ENCODE measurements around the gene ZNF862. TPM values are rescaled to one million over a fixed set of nuclear protein-coding genes. Genes with fewer than 3 reads are reported as not detected.

The ZNF862 gene
- polyA plus RNA-seq, 3 donors: 1.3 to 18.4 (median 2.7) TPM

DNA sequence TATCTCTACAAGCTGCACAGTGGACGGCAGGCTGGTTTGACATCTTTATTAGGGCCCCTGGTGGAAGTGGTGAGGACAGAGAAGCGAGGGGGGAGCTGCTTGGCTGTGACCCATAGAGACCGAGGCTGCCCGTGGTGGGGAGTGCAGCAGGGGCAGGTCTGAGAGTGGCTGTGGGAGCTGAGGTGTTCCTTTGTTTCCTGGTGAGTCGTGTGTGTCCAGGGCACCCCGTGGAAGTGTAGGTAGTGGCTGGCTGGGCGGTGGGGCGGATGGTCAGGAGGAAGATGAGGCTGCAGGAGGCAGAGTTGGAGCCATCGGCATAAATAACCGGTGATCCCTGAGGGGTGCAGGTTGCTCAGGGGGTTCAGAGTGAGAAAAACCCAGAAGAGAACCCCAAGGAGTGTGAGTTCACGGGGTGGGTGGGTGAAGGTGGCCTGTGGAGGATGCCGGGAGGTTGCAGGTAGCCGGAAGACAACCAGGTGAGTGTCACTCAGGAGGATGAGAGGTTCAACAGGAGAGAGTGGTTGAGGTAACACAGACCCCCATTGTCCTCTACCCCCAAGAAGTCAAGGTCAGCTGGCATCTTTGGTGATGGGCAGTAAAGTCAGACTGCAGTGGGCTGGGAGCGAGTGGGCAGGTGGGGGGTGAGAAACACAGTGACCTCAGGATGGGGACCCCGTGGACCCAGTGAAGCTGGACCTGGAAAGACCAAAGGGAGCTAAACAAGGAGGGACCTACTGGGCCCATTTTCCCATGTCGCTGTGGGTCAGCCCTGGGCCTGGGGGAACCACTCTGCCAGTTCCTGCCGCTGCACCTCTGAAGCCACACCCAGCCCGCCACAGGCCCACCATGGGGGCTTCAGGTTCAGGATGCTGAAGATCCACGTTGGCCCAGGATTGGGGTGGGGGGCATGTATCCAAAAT, 43.4 kb downstream of the ZNF862 start:
- H3K36me3 Mint-ChIP-seq: peaks cover 0 to 2% of the 10 kb centered on the region in 2 donors
- Histone ChIP-seq H3K27me3 (ENCODE audit: control insufficient read depth in 2 of 2, insufficient read depth in 2 of 2, low read length in 2 of 2) (no peaks in the 10 kb centered on the region), H3K9me3 (replicated peaks in 1 of 2; ENCODE audit: control insufficient read depth in 1 of 2, insufficient read depth in 1 of 2, low read length in 2 of 2) (no peaks in the 10 kb centered on the region), H3K4me3 (replicated peaks in 1 of 3; ENCODE audit: low read depth in 2 of 3, low read length in 3 of 3) (no peak overlapping the region), H3K4me1 (ENCODE audit: control insufficient read depth in 1 of 2, insufficient read depth in 2 of 2, low read length in 2 of 2) (peaks cover 7 to 8% of the 10 kb centered on the region in 2 donors), H2AFZ (ENCODE audit: insufficient read depth, low read depth, low read length, poor library complexity, severe bottlenecking) (no peak overlapping the region), H3K36me3 (replicated peaks in 1 of 2; ENCODE audit: control insufficient read depth in 1 of 2, insufficient read depth in 2 of 2, low read length in 2 of 2) (no peaks in the 10 kb centered on the region), H3K79me2 (ENCODE audit: insufficient read depth, low read length) (no peaks in the 10 kb centered on the region), H4K20me1 (ENCODE audit: insufficient read depth, low read length) (no peaks in the 10 kb centered on the region), H3K4me2 (replicated peaks; ENCODE audit: extremely low read depth, low read length, poor library complexity, severe bottlenecking) (no peak overlapping the region), H3K27ac (ENCODE audit: low read depth in 1 of 2, low read length in 2 of 2) (no peak overlapping the region), H3K9ac (ENCODE audit: insufficient read depth, low read length, poor library complexity, severe bottlenecking) (no peak overlapping the region)
- H3K9me3 Mint-ChIP-seq: no peaks in the 10 kb centered on the region
- H3K4me1 Mint-ChIP-seq: peaks cover 11% of the 10 kb centered on the region
- no peak overlapping the region for H3K27ac Mint-ChIP-seq
- 88% methylated on average over 17 of the region's 19 CpGs for WGBS (ENCODE audit: insufficient coverage)
- intact Hi-C loops (cut with micrococcal nuclease): no loop called here
- peaks cover 0 to 2% (median 2%) of the 10 kb centered on the region in 3 donors for H3K27me3 Mint-ChIP-seq (ENCODE audit: low read depth in 3 of 3)
- DNase-seq: peak in 1 of 3 donors; percentile 2
- TF ChIP-seq, protein P1, sequence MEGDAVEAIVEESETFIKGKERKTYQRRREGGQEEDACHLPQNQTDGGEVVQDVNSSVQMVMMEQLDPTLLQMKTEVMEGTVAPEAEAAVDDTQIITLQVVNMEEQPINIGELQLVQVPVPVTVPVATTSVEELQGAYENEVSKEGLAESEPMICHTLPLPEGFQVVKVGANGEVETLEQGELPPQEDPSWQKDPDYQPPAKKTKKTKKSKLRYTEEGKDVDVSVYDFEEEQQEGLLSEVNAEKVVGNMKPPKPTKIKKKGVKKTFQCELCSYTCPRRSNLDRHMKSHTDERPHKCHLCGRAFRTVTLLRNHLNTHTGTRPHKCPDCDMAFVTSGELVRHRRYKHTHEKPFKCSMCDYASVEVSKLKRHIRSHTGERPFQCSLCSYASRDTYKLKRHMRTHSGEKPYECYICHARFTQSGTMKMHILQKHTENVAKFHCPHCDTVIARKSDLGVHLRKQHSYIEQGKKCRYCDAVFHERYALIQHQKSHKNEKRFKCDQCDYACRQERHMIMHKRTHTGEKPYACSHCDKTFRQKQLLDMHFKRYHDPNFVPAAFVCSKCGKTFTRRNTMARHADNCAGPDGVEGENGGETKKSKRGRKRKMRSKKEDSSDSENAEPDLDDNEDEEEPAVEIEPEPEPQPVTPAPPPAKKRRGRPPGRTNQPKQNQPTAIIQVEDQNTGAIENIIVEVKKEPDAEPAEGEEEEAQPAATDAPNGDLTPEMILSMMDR (IDR thresholded peaks at IDR 0.05): no peak
- H3K4me3 Mint-ChIP-seq: no peak overlapping the region

DNA sequence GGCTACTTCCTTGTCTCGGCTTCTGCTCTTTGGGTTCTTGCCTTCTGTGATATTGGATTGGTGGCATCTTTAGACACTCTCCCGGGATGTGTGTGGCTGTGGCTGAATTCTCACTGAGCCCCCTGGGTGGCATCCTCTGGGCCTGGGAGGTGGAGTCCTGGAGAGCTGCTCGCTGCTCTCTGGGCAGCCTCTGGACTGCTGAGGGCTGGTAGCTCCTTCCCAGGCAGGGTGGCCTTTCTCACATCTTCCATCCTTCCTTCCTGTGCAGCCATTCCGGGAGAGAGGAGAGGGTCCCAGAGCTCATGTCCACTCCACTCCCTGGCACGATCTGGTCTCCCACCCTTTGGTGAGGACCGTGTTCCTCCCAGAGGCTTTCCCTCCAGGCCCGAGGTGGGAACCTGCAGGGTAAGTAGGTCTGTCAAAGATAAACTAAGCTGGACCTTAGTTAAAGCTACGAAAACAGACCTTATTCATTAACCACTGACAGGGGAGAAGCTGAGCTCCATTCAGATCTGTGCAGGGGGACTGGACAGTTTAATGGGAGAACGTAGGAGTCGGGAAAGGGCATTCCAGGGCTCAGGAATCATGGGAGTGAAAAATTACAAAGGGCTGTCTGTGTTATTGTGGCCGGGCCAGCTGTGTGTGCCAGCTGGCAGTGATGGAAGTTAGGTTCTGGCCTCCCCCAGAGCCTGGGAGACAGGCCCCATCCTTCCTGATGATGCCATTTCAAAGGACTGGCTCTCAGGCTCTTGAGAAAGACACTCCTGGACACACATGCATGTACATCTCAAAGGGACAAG, 44.3 kb downstream of the ZNF862 start:
- no peak overlapping the region for H3K4me2 ChIP-seq (replicated peaks; ENCODE audit: extremely low read depth, low read length, poor library complexity, severe bottlenecking)
- no peaks in the 10 kb centered on the region for H3K36me3 ChIP-seq (replicated peaks in 1 of 2; ENCODE audit: control insufficient read depth in 1 of 2, insufficient read depth in 2 of 2, low read length in 2 of 2)
- no peaks in the 10 kb centered on the region for H3K27me3 ChIP-seq (ENCODE audit: control insufficient read depth in 2 of 2, insufficient read depth in 2 of 2, low read length in 2 of 2)
- H3K4me1 ChIP-seq (ENCODE audit: control insufficient read depth in 1 of 2, insufficient read depth in 2 of 2, low read length in 2 of 2): peaks cover 7 to 8% of the 10 kb centered on the region in 2 donors
- Mint-ChIP-seq H3K4me3 (no peak overlapping the region), H3K27me3 (ENCODE audit: low read depth in 3 of 3) (peaks cover 1 to 3% (median 2%) of the 10 kb centered on the region in 3 donors), H3K4me1 (peaks cover 11% of the 10 kb centered on the region), H3K27ac (no peak overlapping the region), H3K9me3 (peaks cover 0 to 1% (median 0%) of the 10 kb centered on the region in 7 donors), H3K36me3 (peaks cover 0 to 2% of the 10 kb centered on the region in 2 donors)
- H3K27ac ChIP-seq (ENCODE audit: low read depth in 1 of 2, low read length in 2 of 2): no peak overlapping the region
- no peak overlapping the region for H3K4me3 ChIP-seq (replicated peaks in 1 of 3; ENCODE audit: low read depth in 2 of 3, low read length in 3 of 3)
- peak in 1 of 3 donors; percentile 0 for DNase-seq
- WGBS (ENCODE audit: insufficient coverage): 94% methylated on average over 4 of the region's 11 CpGs
- H2AFZ ChIP-seq (ENCODE audit: insufficient read depth, low read depth, low read length, poor library complexity, severe bottlenecking): no peak overlapping the region
- TF ChIP-seq, protein P1 (IDR thresholded peaks at IDR 0.05): no peak
- no peak overlapping the region for H3K9ac ChIP-seq (ENCODE audit: insufficient read depth, low read length, poor library complexity, severe bottlenecking)
- H3K79me2 ChIP-seq (ENCODE audit: insufficient read depth, low read length): no peaks in the 10 kb centered on the region
- H3K9me3 ChIP-seq (replicated peaks in 1 of 2; ENCODE audit: control insufficient read depth in 1 of 2, insufficient read depth in 1 of 2, low read length in 2 of 2): no peaks in the 10 kb centered on the region
- H4K20me1 ChIP-seq (ENCODE audit: insufficient read depth, low read length): no peaks in the 10 kb centered on the region
- intact Hi-C loops (cut with micrococcal nuclease): no loop called here

Data from CD14-positive monocyte (primary cell).